H1 (cell line): Measurements from ENCODE around the gene C1orf21. TPM values are rescaled to one million over a fixed set of nuclear protein-coding genes. Genes with fewer than 3 reads are reported as not detected.

Experiments
- MAFK ChIP-seq: IDR thresholded peaks from 2 replicates; pipeline ENCODE4 v1.6.1; 2012; ENCODE audit warnings: low read depth, mild to moderate bottlenecking, improper control_type of control experiment, low read length
- POLR2AphosphoS5 ChIP-seq: IDR thresholded peaks from 2 replicates; pipeline ENCODE4 v1.6.1; 2011; ENCODE audit warnings: low read depth, low read length
- TEAD4 ChIP-seq: IDR thresholded peaks from 2 replicates; pipeline ENCODE4 v1.6.1; 2012; ENCODE audit warnings: low read depth, low read length, inconsistent platforms, mixed read lengths
- polyA plus RNA-seq, 7 experiments: library from polyadenylated mRNA; depleted of rRNA in 3 of 7; stranded (reverse) in 5 of 7; unstranded in 2 of 7; fragments of >200 nt in 5 of 7; fragments of 200-250 nt in 2 of 7; gene quantifications; 1 replicate in 5 of 7; 2 replicates in 1 of 7; 4 replicates in 1 of 7; pipeline versions ENCODE4 v1.2.1 to v1.2.3, GENCODE V29; 2011 to 2013; ENCODE audit warnings: missing spikeins in 2 of 7, mixed read lengths in 2 of 7
- total RNA-seq: library from RNA; stranded (reverse); fragmentation: NEBNext Ultra II Directional; extraction: Animal tissue kit (Norgen Biotek cat#: 25700); gene quantifications from 2 replicates; pipeline ENCODE4 v1.2.1, GENCODE V29; 2021

The C1orf21 gene
- total and polyA plus RNA-seq, 2 of the 8 experiments (the other 6 are each of a cell fraction or from before 2014, with no cell fraction given): 16.6 to 51.0 TPM

DNA sequence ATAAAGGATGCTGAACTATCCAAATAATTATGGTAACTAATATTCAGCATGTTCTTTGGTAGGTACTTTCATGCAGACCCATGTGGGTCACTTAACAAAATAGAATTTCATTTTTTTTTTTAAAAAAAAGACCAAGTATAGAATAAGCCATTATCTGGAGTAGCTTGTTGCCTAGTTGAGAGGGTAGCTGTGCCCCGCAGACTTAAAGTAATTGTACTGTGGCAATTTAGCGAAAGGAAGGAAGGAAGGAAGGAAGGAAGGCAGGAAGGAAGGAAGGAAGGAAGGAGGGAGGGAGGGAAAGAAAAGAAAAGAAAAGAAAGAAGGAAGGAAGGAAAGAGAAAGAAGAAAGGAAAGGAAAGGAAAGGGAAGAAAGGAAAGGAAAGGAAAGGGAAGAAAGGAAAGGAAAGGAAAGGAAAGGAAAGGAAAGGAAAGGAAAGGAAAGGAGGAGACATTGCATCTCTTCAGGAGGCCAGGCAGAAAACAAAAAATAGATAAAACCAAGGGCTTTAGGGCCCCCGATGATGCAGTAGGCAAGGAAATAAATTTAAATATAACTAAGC, 35.3 kb upstream of the C1orf21 start (continued):
- TF ChIP-seq POLR2AphosphoS5 (no peak), MAFK (no peak), TEAD4 (no peak)
